ENCODE measurements around the gene SKIC2. TPM values are rescaled to one million over a fixed set of nuclear protein-coding genes. Genes with fewer than 3 reads are reported as not detected.
"Not testable (repeated sequence)": the region's sequence is repeated elsewhere in the genome, so short reads cannot be mapped to it uniquely, and the experiment has no call there.

The SKIC2 gene
- total and polyA plus RNA-seq, 2 of the 8 experiments (the other 6 are each of a cell fraction or from before 2014, with no cell fraction given), result 42.1 to 59.7 TPM

DNA sequence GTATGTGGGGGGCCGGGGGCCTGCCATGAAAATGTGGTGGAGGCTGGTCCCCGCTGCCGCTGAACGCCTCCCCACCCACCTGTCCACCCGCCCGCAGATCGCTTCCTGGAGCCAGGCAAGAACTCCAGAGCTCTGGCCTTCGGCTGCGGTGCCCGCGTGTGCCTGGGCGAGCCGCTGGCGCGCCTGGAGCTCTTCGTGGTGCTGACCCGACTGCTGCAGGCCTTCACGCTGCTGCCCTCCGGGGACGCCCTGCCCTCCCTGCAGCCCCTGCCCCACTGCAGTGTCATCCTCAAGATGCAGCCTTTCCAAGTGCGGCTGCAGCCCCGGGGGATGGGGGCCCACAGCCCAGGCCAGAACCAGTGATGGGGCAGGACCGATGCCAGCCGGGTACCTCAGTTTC is 49.1 kb downstream of the SKIC2 start:
- FAIRE-seq; H3K18ac ChIP-seq (ENCODE audit: extremely low read depth, low read length); H3K9me3 ChIP-seq (ENCODE audit: insufficient read depth in 2 of 2, low read depth in 1 of 2, low read length in 1 of 2); H3K27me3 ChIP-seq (replicated peaks in 1 of 4; ENCODE audit: control insufficient read depth in 3 of 4, extremely low read depth in 1 of 4, insufficient read depth in 3 of 4, low read length in 3 of 4); H3K4me2 ChIP-seq (ENCODE audit: insufficient read depth in 1 of 2, low read depth in 2 of 2, low read length in 2 of 2); H3K79me1 ChIP-seq (ENCODE audit: low read depth, low read length); H3K56ac ChIP-seq (replicated peaks; ENCODE audit: insufficient read length, low read depth, low read length); H3K4me3 ChIP-seq (ENCODE audit: extremely low read depth in 1 of 4, insufficient read depth in 2 of 4, low read depth in 3 of 4, low read length in 4 of 4); H3K23me2 ChIP-seq (ENCODE audit: low read depth, low read length); H4K5ac ChIP-seq (ENCODE audit: insufficient read length, low read depth, low read length); H2BK12ac ChIP-seq (ENCODE audit: low read depth, low read length); H2AK5ac ChIP-seq (ENCODE audit: low read depth, low read length); H2BK15ac ChIP-seq (ENCODE audit: low read length); H2BK5ac ChIP-seq (ENCODE audit: low read depth, low read length); H4K91ac ChIP-seq (replicated peaks; ENCODE audit: insufficient read length, low read length); H3K27ac ChIP-seq (ENCODE audit: low read depth, low read length); H3K14ac ChIP-seq (ENCODE audit: insufficient read length); H3K23ac ChIP-seq (ENCODE audit: insufficient read length); H2BK120ac ChIP-seq (replicated peaks; ENCODE audit: low read depth, low read length); H3K4me1 ChIP-seq (replicated peaks in 1 of 4; ENCODE audit: control insufficient read depth in 3 of 4, insufficient read depth in 4 of 4, low read length in 3 of 4); POLR2A ChIA-PET (ENCODE audit: partially characterized antibody); H3K9ac ChIP-seq (replicated peaks in 1 of 4; ENCODE audit: extremely low read depth in 1 of 4, low read depth in 3 of 4, low read length in 3 of 4); H4K8ac ChIP-seq (ENCODE audit: extremely low read depth, insufficient read depth, low read length); H3K36me3 ChIP-seq (ENCODE audit: control insufficient read depth in 2 of 4, insufficient read depth in 4 of 4, low read length in 3 of 4); H3K79me2 ChIP-seq (ENCODE audit: control insufficient read depth in 1 of 2, insufficient read depth in 2 of 2, low read length in 2 of 2); H4K20me1 ChIP-seq (replicated peaks in 1 of 2; ENCODE audit: control insufficient read depth in 1 of 2, insufficient read depth in 2 of 2, low read length in 2 of 2); H2AFZ ChIP-seq (ENCODE audit: low read length); CTCF ChIA-PET (ENCODE audit: partially characterized antibody); DNase-seq (ENCODE audit: low read depth in 1 of 2, low spot score in 2 of 2); H3K4ac ChIP-seq (replicated peaks; ENCODE audit: insufficient read length, low read depth, low read length); H2BK20ac ChIP-seq (ENCODE audit: low read length): not testable (repeated sequence)
- WGBS, 2 experiments (ENCODE audit: extremely low coverage in 1 of 2, insufficient coverage in 1 of 2, insufficient read length in 1 of 2, insufficient replicate concordance in 2 of 2, low coverage in 1 of 2, low lambda C conversion rate in 2 of 2, missing lambda C conversion rate in 1 of 2), result no CpG with 5 or more reads among the region's 24 CpGs

DNA sequence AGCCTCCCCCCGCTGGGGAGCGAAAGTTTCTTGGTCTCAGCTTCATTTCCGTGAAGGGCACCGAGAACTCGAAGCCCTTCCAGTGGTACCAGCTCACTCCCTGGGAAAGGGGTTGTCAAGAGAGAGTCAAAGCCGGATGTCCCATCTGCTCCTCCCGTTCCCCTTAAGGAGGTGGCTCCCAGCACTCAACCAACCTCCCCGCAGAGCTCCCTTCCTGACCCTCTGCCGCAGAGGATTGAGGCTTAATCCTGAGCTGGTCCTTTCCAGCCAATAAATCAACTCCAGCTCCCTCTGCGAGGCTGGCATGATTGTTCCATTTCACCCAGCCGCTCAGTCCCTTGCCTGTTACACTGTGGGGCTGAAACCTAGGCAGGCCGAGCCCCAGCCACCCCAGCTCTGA is 49.6 kb downstream of the SKIC2 start:
- H3K9ac ChIP-seq (replicated peaks in 1 of 4; ENCODE audit: extremely low read depth in 1 of 4, low read depth in 3 of 4, low read length in 3 of 4); H4K91ac ChIP-seq (replicated peaks; ENCODE audit: insufficient read length, low read length); H3K14ac ChIP-seq (ENCODE audit: insufficient read length); H3K4me3 ChIP-seq (ENCODE audit: extremely low read depth in 1 of 4, insufficient read depth in 2 of 4, low read depth in 3 of 4, low read length in 4 of 4); FAIRE-seq; H2BK120ac ChIP-seq (replicated peaks; ENCODE audit: low read depth, low read length); H3K18ac ChIP-seq (ENCODE audit: extremely low read depth, low read length); H2AK5ac ChIP-seq (ENCODE audit: low read depth, low read length); H3K4ac ChIP-seq (replicated peaks; ENCODE audit: insufficient read length, low read depth, low read length); H3K79me2 ChIP-seq (ENCODE audit: control insufficient read depth in 1 of 2, insufficient read depth in 2 of 2, low read length in 2 of 2); H3K9me3 ChIP-seq (ENCODE audit: insufficient read depth in 2 of 2, low read depth in 1 of 2, low read length in 1 of 2); H2AFZ ChIP-seq (ENCODE audit: low read length); H3K27ac ChIP-seq (ENCODE audit: low read depth, low read length); H2BK15ac ChIP-seq (ENCODE audit: low read length); DNase-seq (ENCODE audit: low read depth in 1 of 2, low spot score in 2 of 2); H2BK20ac ChIP-seq (ENCODE audit: low read length); H2BK12ac ChIP-seq (ENCODE audit: low read depth, low read length); H3K23ac ChIP-seq (ENCODE audit: insufficient read length); H4K8ac ChIP-seq (ENCODE audit: extremely low read depth, insufficient read depth, low read length); H3K27me3 ChIP-seq (replicated peaks in 1 of 4; ENCODE audit: control insufficient read depth in 3 of 4, extremely low read depth in 1 of 4, insufficient read depth in 3 of 4, low read length in 3 of 4); H3K56ac ChIP-seq (replicated peaks; ENCODE audit: insufficient read length, low read depth, low read length); H3K36me3 ChIP-seq (ENCODE audit: control insufficient read depth in 2 of 4, insufficient read depth in 4 of 4, low read length in 3 of 4); H4K20me1 ChIP-seq (replicated peaks in 1 of 2; ENCODE audit: control insufficient read depth in 1 of 2, insufficient read depth in 2 of 2, low read length in 2 of 2); H4K5ac ChIP-seq (ENCODE audit: insufficient read length, low read depth, low read length); H3K23me2 ChIP-seq (ENCODE audit: low read depth, low read length); CTCF ChIA-PET (ENCODE audit: partially characterized antibody); H3K79me1 ChIP-seq (ENCODE audit: low read depth, low read length); POLR2A ChIA-PET (ENCODE audit: partially characterized antibody); H3K4me1 ChIP-seq (replicated peaks in 1 of 4; ENCODE audit: control insufficient read depth in 3 of 4, insufficient read depth in 4 of 4, low read length in 3 of 4); H2BK5ac ChIP-seq (ENCODE audit: low read depth, low read length); H3K4me2 ChIP-seq (ENCODE audit: insufficient read depth in 1 of 2, low read depth in 2 of 2, low read length in 2 of 2): not testable (repeated sequence)
- no CpG with 5 or more reads among the region's 12 CpGs for WGBS, 2 experiments (ENCODE audit: extremely low coverage in 1 of 2, insufficient coverage in 1 of 2, insufficient read length in 1 of 2, insufficient replicate concordance in 2 of 2, low coverage in 1 of 2, low lambda C conversion rate in 2 of 2, missing lambda C conversion rate in 1 of 2)
